MV-4-11 (cell line): ENCODE data around the gene TUBGCP5.
"Not testable (repeated sequence)": the region's sequence is repeated elsewhere in the genome, so short reads cannot be mapped to it uniquely, and the experiment has no call there.

ENCODE experiments used
- DNase-seq: peaks from one replicate; lab custom pipeline; 2025; lab: John Stamatoyannopoulos, UW

Gene TUBGCP5

GRCh38 chr15:23041736-23042135, 2.4 kb upstream of the TUBGCP5 start:
- not testable (repeated sequence) for DNase-seq

- no peak for DNase-seq
These were observed 530 bp upstream of the TUBGCP5 start for GRCh38 chr15:23039917-23040281.

- DNase-seq = no peak
These were observed 635 bp downstream of the TUBGCP5 start for GRCh38 chr15:23038726-23039142.

GRCh38 chr15:23035964-23036566, 3.3 kb downstream of the TUBGCP5 start:
- DNase-seq = peak; percentile 52

- DNase-seq = no peak
These were observed 5.4 kb downstream of the TUBGCP5 start for GRCh38 chr15:23033979-23034378.

- DNase-seq = no peak
These were observed 13.2 kb downstream of the TUBGCP5 start for GRCh38 chr15:23026218-23026617.

GRCh38 chr15:23022156-23022555, 17.2 kb downstream of the TUBGCP5 start:
- no peak for DNase-seq

GRCh38 chr15:23014394-23015000, 24.9 kb downstream of the TUBGCP5 start:
- DNase-seq = no peak

GRCh38 chr15:23013681-23014080, 25.7 kb downstream of the TUBGCP5 start:
- no peak for DNase-seq

- DNase-seq = peak; percentile 47
These were observed 26.8 kb downstream of the TUBGCP5 start for GRCh38 chr15:23012616-23013015.

GRCh38 chr15:23003736-23004135, 35.6 kb downstream of the TUBGCP5 start:
- DNase-seq = no peak

- DNase-seq = no peak
These were observed 36.4 kb downstream of the TUBGCP5 start for GRCh38 chr15:23002920-23003319.

- no peak for DNase-seq
These were observed 43.6 kb downstream of the TUBGCP5 start for GRCh38 chr15:22995795-22996194.

- DNase-seq = peak; percentile 23
These were observed 47.4 kb downstream of the TUBGCP5 start for GRCh38 chr15:22992024-22992326.

GRCh38 chr15:22989576-22990477, 49.5 kb downstream of the TUBGCP5 start:
- no peak for DNase-seq

GRCh38 chr15:22988811-22989210, 50.6 kb downstream of the TUBGCP5 start:
- no peak for DNase-seq

- peak; percentile 73 for DNase-seq
These were observed 57.4 kb downstream of the TUBGCP5 start for GRCh38 chr15:22981931-22982330.

- DNase-seq = no peak
These were observed 58.1 kb downstream of the TUBGCP5 start for GRCh38 chr15:22981051-22981840.

GRCh38 chr15:22980189-22981050, 58.9 kb downstream of the TUBGCP5 start, which contains the start of gene CYFIP1:
CYFIP1 (minus strand) TSS chr15:22980368; CDS start chr15:22947285, 33,083 bp downstream.
- no peak for DNase-seq

GRCh38 chr15:22979238-22980188, 59.9 kb downstream of the TUBGCP5 start:
- DNase-seq = no peak
